Tibial artery (tissue), 4 donors: ENCODE measurements around the gene ZSCAN21.
A peak's percentile ranks its signal among the peaks of the same experiment; 100 is the strongest.

Experiments used
- DNase-seq, 2 donors: peaks; one replicate each; pipeline ENCODE4 v3.0.0-alpha.2; 2019
- H3K27ac ChIP-seq, 2 donors: fragments of 200-600 bp; sonication (generic) in 1 of 2; 1 replicate in 1 of 2; 2 replicates in 1 of 2; pipeline ENCODE4 v1.5.1; 2018 to 2019; ENCODE audit warnings: mild to moderate bottlenecking in 1 of 2
- H3K27me3 ChIP-seq, 2 donors: fragments of 200-600 bp; sonication (generic) in 1 of 2; one replicate each; pipeline versions ENCODE4 v1.5.1 to v1.6.0; 2016 to 2019
- H3K36me3 ChIP-seq, 3 donors: fragments of 200-600 bp; sonication (generic) in 2 of 3; one replicate each; pipeline ENCODE4 v1.5.1; 2016 to 2019; ENCODE audit warnings: mild to moderate bottlenecking in 2 of 3
- H3K4me1 ChIP-seq, 4 donors: fragments of 200-600 bp; sonication (generic) in 2 of 4; 1 replicate in 3 of 4; 2 replicates in 1 of 4; pipeline ENCODE4 v1.5.1; 2016 to 2019
- H3K4me3 ChIP-seq, 2 donors: fragments of 200-600 bp; sonication (generic) in 1 of 2; 1 replicate in 1 of 2; 2 replicates in 1 of 2; pipeline ENCODE4 v1.5.1; 2018 to 2019; ENCODE audit warnings: mild to moderate bottlenecking in 2 of 2
- H3K9me3 ChIP-seq, 3 donors: fragments of 200-600 bp; sonication (generic) in 1 of 3; one replicate each; pipeline ENCODE4 v1.5.1; 2016 to 2019
- intact Hi-C: fragments of 100-400 bp; cut with DNase I; formaldehyde crosslinking; loops from one replicate; pipeline ENCODE4 v1.15.0; 2023; ENCODE audit warnings: low total_unique reads
- TF ChIP-seq, protein P1 (sequence below), 2 experiments: fragments of 200-600 bp in 1 of 2; fragments of 450-650 bp in 1 of 2; IDR thresholded peaks; one replicate each; pipeline ENCODE4 v1.5.1; 2017 to 2019; ENCODE audit warnings: antibody characterized with exemption in 2 of 2, mild to moderate bottlenecking in 1 of 2, moderate library complexity in 1 of 2

ZSCAN21 gene

DNA sequence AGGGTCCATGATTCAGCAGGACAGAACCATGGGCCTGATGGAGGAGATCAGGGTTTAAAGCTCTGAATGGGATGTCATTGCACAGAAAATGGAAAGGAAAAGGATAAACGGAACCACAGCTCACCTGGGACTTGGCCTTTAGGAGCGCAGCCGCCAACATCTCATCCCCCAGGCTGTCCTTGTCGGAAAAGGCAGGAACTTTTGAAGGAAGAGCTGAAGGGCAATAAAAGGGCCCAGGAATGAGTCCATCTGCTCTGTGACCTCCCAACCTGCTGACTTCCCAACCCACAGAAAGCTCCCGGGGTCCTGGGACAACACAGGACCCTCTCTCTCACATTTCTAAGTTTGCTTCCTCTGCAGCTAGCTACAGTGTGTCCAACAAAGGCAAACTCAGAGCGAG lies 25.8 kb downstream of the ZSCAN21 start:
- Histone ChIP-seq H3K36me3 (peaks cover 69 to 90% (median 78%) of the 10 kb centered on the region in 3 donors), H3K4me1 (peaks cover 2 to 21% (median 15%) of the 10 kb centered on the region in 4 donors), H3K27ac (no peak overlapping the region), H3K4me3 (no peak overlapping the region), H3K9me3 (peaks cover 0 to 19% (median 16%) of the 10 kb centered on the region in 3 donors), H3K27me3 (no peaks in the 10 kb centered on the region)
- intact Hi-C loops: no loop called here
- TF ChIP-seq, protein P1, sequence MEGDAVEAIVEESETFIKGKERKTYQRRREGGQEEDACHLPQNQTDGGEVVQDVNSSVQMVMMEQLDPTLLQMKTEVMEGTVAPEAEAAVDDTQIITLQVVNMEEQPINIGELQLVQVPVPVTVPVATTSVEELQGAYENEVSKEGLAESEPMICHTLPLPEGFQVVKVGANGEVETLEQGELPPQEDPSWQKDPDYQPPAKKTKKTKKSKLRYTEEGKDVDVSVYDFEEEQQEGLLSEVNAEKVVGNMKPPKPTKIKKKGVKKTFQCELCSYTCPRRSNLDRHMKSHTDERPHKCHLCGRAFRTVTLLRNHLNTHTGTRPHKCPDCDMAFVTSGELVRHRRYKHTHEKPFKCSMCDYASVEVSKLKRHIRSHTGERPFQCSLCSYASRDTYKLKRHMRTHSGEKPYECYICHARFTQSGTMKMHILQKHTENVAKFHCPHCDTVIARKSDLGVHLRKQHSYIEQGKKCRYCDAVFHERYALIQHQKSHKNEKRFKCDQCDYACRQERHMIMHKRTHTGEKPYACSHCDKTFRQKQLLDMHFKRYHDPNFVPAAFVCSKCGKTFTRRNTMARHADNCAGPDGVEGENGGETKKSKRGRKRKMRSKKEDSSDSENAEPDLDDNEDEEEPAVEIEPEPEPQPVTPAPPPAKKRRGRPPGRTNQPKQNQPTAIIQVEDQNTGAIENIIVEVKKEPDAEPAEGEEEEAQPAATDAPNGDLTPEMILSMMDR (IDR thresholded peaks at IDR 0.05): no peak
- DNase-seq: no peak

DNA sequence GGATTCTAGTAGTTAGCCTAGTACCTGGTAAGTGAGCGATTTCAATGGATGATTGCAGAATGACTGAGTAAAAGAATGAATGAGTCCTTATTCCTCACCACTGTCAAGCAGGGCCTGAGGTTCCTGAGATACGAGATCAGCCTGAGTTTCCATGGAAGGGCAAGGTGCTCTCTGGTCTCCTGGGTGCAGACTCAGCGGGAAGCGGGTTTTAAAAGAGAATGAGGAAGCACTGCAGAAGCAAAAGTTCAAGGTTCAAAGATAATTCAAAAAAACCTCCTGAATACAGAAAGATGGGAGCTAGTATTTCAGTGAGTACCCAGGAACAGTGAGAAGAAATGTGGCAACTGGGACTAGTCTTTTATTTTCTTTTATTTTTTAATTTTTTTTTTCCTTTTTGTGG lies 27.6 kb downstream of the ZSCAN21 start:
- Histone ChIP-seq H3K27ac (no peak overlapping the region), H3K9me3 (peaks cover 0 to under 1% (median 0%) of the 10 kb centered on the region in 3 donors), H3K36me3 (peaks cover 52 to 72% (median 60%) of the 10 kb centered on the region in 3 donors), H3K4me3 (no peak overlapping the region), H3K27me3 (no peaks in the 10 kb centered on the region), H3K4me1 (peaks cover 5 to 33% (median 21%) of the 10 kb centered on the region in 4 donors)
- TF ChIP-seq, protein P1 (IDR thresholded peaks at IDR 0.05): no peak
- no peak for DNase-seq
- intact Hi-C loops: no loop called here

DNA sequence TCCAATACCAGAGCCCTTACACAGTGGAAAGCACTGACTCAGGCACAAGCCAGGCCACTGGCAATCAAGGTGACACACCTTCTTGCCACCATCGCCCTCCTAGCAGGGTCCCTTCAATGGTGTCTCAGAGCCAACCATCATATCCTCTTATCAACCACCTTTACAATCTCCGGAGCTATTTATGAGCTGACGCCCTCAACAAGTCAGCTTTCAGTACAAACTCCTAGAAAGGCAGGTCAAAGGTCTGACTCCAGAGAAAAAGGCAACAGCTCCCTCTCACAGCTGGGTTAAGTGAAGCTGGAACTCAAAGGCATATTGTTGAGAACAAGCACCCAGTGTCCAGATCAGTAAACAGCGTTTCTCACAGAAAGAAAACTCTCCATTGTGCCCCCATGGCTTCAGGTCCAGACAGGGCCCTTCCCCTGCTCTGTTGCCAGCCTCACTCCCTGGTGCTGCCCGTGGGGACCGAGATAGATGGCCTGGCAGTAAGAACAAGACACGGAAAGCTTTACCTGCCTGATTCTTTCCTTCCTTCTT lies 29.5 kb downstream of the ZSCAN21 start:
- Histone ChIP-seq H3K27ac (no peak overlapping the region), H3K4me3 (no peak overlapping the region), H3K36me3 (peaks cover 33 to 53% (median 41%) of the 10 kb centered on the region in 3 donors), H3K4me1 (peaks cover 5 to 40% (median 25%) of the 10 kb centered on the region in 4 donors), H3K9me3 (no peaks in the 10 kb centered on the region), H3K27me3 (no peaks in the 10 kb centered on the region)
- TF ChIP-seq, protein P1 (IDR thresholded peaks at IDR 0.05): no peak
- intact Hi-C loops: no loop called here
- no peak for DNase-seq

DNA sequence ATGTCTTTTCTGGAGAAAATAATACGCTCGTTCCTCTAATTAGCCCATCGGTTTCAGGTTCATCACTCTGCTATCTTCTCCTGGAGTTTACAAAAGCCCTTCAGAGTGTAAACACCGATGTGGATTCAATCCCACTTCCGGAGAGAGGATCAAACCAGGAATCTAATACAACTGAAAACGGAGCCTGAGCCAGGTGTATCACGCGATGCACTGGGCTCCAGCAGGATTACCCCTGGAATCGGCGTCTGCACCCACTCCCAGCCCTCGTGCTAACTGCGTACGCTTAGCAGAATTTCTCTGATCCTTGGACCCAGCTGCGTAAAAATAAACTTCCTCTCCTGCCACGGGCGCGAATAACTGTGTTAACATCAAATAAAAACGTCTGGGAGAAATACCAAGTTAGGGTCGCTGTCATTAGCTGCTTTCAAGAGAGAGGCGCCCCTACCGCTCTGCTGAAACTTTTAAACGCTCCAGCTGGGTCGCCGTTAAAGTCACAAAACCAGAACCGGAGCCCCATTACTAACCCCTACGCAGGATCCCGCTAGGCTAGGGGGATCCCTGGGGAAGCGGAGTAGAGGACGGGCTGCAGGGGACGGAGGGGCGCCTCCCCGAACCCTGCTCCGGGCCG lies 31.4 kb downstream of the ZSCAN21 start:
- TF ChIP-seq, protein P1 (IDR thresholded peaks at IDR 0.05): no peak
- peak overlapping the region; percentile 82 to 88 for H3K27ac ChIP-seq
- H3K4me3 ChIP-seq: peak overlapping the region; percentile 95 to 98
- DNase-seq: no peak
- intact Hi-C loops: loop anchor here (5.0 to 10.0 kb wide), 2 partner anchors 34 to 66 kb away; partner anchors contain the start of genes ZKSCAN1 and ZSCAN21
- H3K27me3 ChIP-seq: no peaks in the 10 kb centered on the region
- H3K36me3 ChIP-seq: peaks cover 13 to 34% (median 22%) of the 10 kb centered on the region in 3 donors
- peaks cover 5 to 40% (median 25%) of the 10 kb centered on the region in 4 donors for H3K4me1 ChIP-seq
- no peaks in the 10 kb centered on the region for H3K9me3 ChIP-seq

DNA sequence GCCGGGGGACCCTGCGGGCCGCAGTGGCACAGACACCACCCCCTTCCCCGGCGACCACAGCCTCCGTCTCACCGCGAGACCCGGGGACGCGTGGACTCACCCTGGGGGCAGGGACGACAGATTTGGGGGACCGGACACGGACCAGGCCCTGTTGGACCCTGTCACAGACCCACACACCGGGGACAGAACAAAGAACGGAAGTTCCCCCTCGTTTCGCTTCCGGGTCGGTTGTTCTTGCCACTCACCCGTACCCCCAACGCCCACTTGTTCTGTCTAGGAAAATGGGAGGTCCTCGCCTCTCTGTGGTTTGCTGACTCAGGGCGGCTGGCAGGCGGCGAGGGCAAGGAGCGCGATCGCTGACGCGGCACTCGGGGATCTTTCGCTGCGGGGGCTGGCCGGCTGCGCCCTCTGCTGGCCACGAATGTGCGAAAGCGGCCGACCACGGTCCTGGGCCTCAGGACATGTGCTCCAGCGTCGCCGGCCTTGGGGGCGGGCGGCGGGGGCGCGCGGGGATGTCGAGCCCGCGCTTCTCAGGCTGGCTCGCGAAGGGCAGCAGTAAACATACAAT lies 32.0 kb downstream of the ZSCAN21 start, which contains the start of gene ZNF3:
Gene ZNF3 (minus strand): TSS at position 189 of the 568 bp plus-strand sequence. CDS start 4,366 bp downstream, outside the sequence.
- Histone ChIP-seq H3K4me1 (peaks cover 5 to 40% (median 25%) of the 10 kb centered on the region in 4 donors), H3K4me3 (peak within 1 kb of the TSS; percentile 95 to 98), H3K9me3 (no peaks in the 10 kb centered on the region), H3K27ac (peak within 1 kb of the TSS; percentile 82 to 88), H3K27me3 (no peaks in the 10 kb centered on the region), H3K36me3 (peaks cover 7 to 28% (median 16%) of the 10 kb centered on the region in 3 donors)
- TF ChIP-seq, protein P1 (IDR thresholded peaks at IDR 0.05): peak; percentile 91 to 93
- intact Hi-C loops: loop anchor here (5.0 to 10.0 kb wide), 2 partner anchors 34 to 67 kb away; partner anchors contain the start of genes ZKSCAN1 and ZSCAN21
- DNase-seq: peak; percentile 98 to 99
